Measurements from ENCODE around the gene ROBO1. TPM values are rescaled to one million over a fixed set of nuclear protein-coding genes. Genes with fewer than 3 reads are reported as not detected.
"Not testable (repeated sequence)": the region's sequence is repeated elsewhere in the genome, so short reads cannot be mapped to it uniquely, and the experiment has no call there.

The ROBO1 gene
- total RNA-seq, 1 donor from 2014 or later = 31.7 TPM

- H3K4me3 ChIP-seq (ENCODE audit: low read depth, low read length) = no peak overlapping the region
- H3K36me3 ChIP-seq (ENCODE audit: control insufficient read depth, insufficient read depth, low read length) = no peaks in the 10 kb centered on the region
- TF ChIP-seq CTCF (IDR thresholded peaks at IDR 0.05; ENCODE audit: insufficient read depth, low read length, poor library complexity, severe bottlenecking) = no peak
- H3K27me3 ChIP-seq (ENCODE audit: control insufficient read depth, insufficient read depth, low read length) = no peaks in the 10 kb centered on the region
- DNase-seq (ENCODE audit: low read depth) = no peak
Measured at GRCh38 chr3:79339846-79340245, 428.0 kb downstream of the ROBO1 start.

- Histone ChIP-seq H3K36me3 (ENCODE audit: control insufficient read depth, insufficient read depth, low read length) (no peaks in the 10 kb centered on the region), H3K27me3 (ENCODE audit: control insufficient read depth, insufficient read depth, low read length) (no peaks in the 10 kb centered on the region), H3K4me3 (ENCODE audit: low read depth, low read length) (no peak overlapping the region)
- TF ChIP-seq CTCF (IDR thresholded peaks at IDR 0.05; ENCODE audit: insufficient read depth, low read length, poor library complexity, severe bottlenecking) = no peak
- DNase-seq (ENCODE audit: low read depth) = no peak
Measured at GRCh38 chr3:79337798-79338197, 430.0 kb downstream of the ROBO1 start.

GRCh38 chr3:79329154-79329553, 438.6 kb downstream of the ROBO1 start:
- Histone ChIP-seq H3K27me3 (ENCODE audit: control insufficient read depth, insufficient read depth, low read length) (no peaks in the 10 kb centered on the region), H3K4me3 (ENCODE audit: low read depth, low read length) (no peak overlapping the region), H3K36me3 (ENCODE audit: control insufficient read depth, insufficient read depth, low read length) (no peaks in the 10 kb centered on the region)
- peak; percentile 35 for DNase-seq (ENCODE audit: low read depth)
- no peak for TF ChIP-seq CTCF (IDR thresholded peaks at IDR 0.05; ENCODE audit: insufficient read depth, low read length, poor library complexity, severe bottlenecking)

GRCh38 chr3:79326642-79327041, 441.2 kb downstream of the ROBO1 start:
- no peak for TF ChIP-seq CTCF (IDR thresholded peaks at IDR 0.05; ENCODE audit: insufficient read depth, low read length, poor library complexity, severe bottlenecking)
- Histone ChIP-seq H3K36me3 (ENCODE audit: control insufficient read depth, insufficient read depth, low read length) (no peaks in the 10 kb centered on the region), H3K4me3 (ENCODE audit: low read depth, low read length) (no peak overlapping the region), H3K27me3 (ENCODE audit: control insufficient read depth, insufficient read depth, low read length) (no peaks in the 10 kb centered on the region)
- DNase-seq (ENCODE audit: low read depth) = no peak

GRCh38 chr3:79325833-79326383, 441.9 kb downstream of the ROBO1 start:
- not testable (repeated sequence) for H3K4me3 ChIP-seq (ENCODE audit: low read depth, low read length); H3K27me3 ChIP-seq (ENCODE audit: control insufficient read depth, insufficient read depth, low read length); H3K36me3 ChIP-seq (ENCODE audit: control insufficient read depth, insufficient read depth, low read length); DNase-seq (ENCODE audit: low read depth)

GRCh38 chr3:79317551-79318518, 450.0 kb downstream of the ROBO1 start:
- TF ChIP-seq CTCF (IDR thresholded peaks at IDR 0.05; ENCODE audit: insufficient read depth, low read length, poor library complexity, severe bottlenecking) = no peak
- no peaks in the 10 kb centered on the region for H3K27me3 ChIP-seq (ENCODE audit: control insufficient read depth, insufficient read depth, low read length)
- DNase-seq (ENCODE audit: low read depth) = no peak
- H3K4me3 ChIP-seq (ENCODE audit: low read depth, low read length) = no peak overlapping the region
- H3K36me3 ChIP-seq (ENCODE audit: control insufficient read depth, insufficient read depth, low read length) = no peaks in the 10 kb centered on the region
